ENCODE results near the gene ANKMY1. TPM values are rescaled to one million over a fixed set of nuclear protein-coding genes. Genes with fewer than 3 reads are reported as not detected.
A peak's percentile ranks its signal among the peaks of the same experiment; 100 is the strongest.

ANKMY1 gene
- polyA plus RNA-seq, 3 donors, result 2.1 to 22.9 (median 2.9) TPM

GRCh38 chr2:240517342-240517741, 40.4 kb downstream of the ANKMY1 start:
- intact Hi-C loops (cut with micrococcal nuclease), result loop anchor here (5.0 to 10.0 kb wide), 4 partner anchors 40 to 317 kb away; partner anchors contain the start of genes ANKMY1 (in 1 of the 2) and CAPN10 (in 1 of the 2)
- peaks cover 28 to 38% of the 10 kb centered on the region in 2 donors for H3K36me3 Mint-ChIP-seq
- 100% methylated on average over 4 of the region's 4 CpGs for WGBS (ENCODE audit: insufficient coverage)

DNA sequence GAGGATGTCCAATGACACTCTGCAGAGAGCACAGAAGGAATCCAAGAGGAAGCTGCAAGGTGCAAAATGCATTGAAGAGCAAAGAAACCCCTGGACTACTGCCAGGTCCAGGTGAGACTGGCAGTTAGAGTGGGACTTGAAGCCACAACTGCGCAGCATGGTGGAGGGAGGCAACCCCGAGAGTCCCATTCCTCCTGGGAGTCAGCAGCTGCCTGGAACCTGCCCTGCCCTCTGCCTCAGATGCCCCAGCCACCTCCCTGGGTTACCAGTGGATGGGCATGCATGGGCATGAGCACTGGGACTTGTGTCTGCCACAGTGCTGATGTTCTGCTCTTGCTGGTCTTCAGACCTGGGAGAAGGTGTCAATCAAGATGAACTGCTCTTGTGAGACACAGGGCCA, 43.2 kb downstream of the ANKMY1 start:
- intact Hi-C loops (cut with micrococcal nuclease), result loop anchor here (2.0 to 10.0 kb wide), 6 partner anchors 43 to 320 kb away; partner anchors contain the start of genes ANKMY1 (in 1 of the 2), CAPN10 (in 1 of the 2) and DUSP28 (in 1 of the 2)
- no peaks in the 10 kb centered on the region for H3K27me3 ChIP-seq (ENCODE audit: control insufficient read depth in 2 of 2, insufficient read depth in 2 of 2, low read length in 2 of 2)
- peak overlapping the region in 1 of 3 experiments; percentile 45 for H3K4me3 ChIP-seq (replicated peaks in 1 of 3; ENCODE audit: low read depth in 2 of 3, low read length in 3 of 3)
- H3K79me2 ChIP-seq (ENCODE audit: insufficient read depth, low read length), result no peaks in the 10 kb centered on the region
- DNase-seq, result no peak
- H3K9me3 ChIP-seq (replicated peaks in 1 of 2; ENCODE audit: control insufficient read depth in 1 of 2, insufficient read depth in 1 of 2, low read length in 2 of 2), result no peaks in the 10 kb centered on the region
- no peak for TF ChIP-seq CTCF (IDR thresholded peaks at IDR 0.05)
- Mint-ChIP-seq H3K36me3 (peaks cover 26 to 39% of the 10 kb centered on the region in 2 donors), H3K4me3 (peak overlapping the region in 1 of 2 donors; percentile 4), H3K27ac (peak overlapping the region; percentile 90 to 99 (median 97)), H3K9me3 (peaks cover 0 to 3% (median 0%) of the 10 kb centered on the region in 7 donors), H3K4me1 (peaks cover 17% of the 10 kb centered on the region), H3K27me3 (ENCODE audit: low read depth in 3 of 3) (peaks cover under 1 to 7% (median under 1%) of the 10 kb centered on the region in 3 donors)
- no peaks in the 10 kb centered on the region for H4K20me1 ChIP-seq (ENCODE audit: insufficient read depth, low read length)
- 64% methylated on average over 2 of the region's 2 CpGs for WGBS (ENCODE audit: insufficient coverage)
- peak overlapping the region; percentile 53 for H3K4me2 ChIP-seq (replicated peaks; ENCODE audit: extremely low read depth, low read length, poor library complexity, severe bottlenecking)
- H3K36me3 ChIP-seq (replicated peaks in 1 of 2; ENCODE audit: control insufficient read depth in 1 of 2, insufficient read depth in 2 of 2, low read length in 2 of 2), result peaks cover 3 to 16% of the 10 kb centered on the region in 2 donors
- peak overlapping the region; percentile 55 to 93 for H3K27ac ChIP-seq (ENCODE audit: low read depth in 1 of 2, low read length in 2 of 2)
- peak overlapping the region; percentile 61 for H3K9ac ChIP-seq (ENCODE audit: insufficient read depth, low read length, poor library complexity, severe bottlenecking)
- H2AFZ ChIP-seq (ENCODE audit: insufficient read depth, low read depth, low read length, poor library complexity, severe bottlenecking), result peak overlapping the region; percentile 62
- peaks cover 13 to 15% of the 10 kb centered on the region in 2 donors for H3K4me1 ChIP-seq (ENCODE audit: control insufficient read depth in 1 of 2, insufficient read depth in 2 of 2, low read length in 2 of 2)

More at GRCh38 chr2:240517342-240517741, 40.4 kb downstream of the ANKMY1 start:
- Histone ChIP-seq H4K20me1 (ENCODE audit: insufficient read depth, low read length) (peaks cover 4% of the 10 kb centered on the region), H3K9ac (ENCODE audit: insufficient read depth, low read length, poor library complexity, severe bottlenecking) (no peak overlapping the region), H3K4me1 (ENCODE audit: control insufficient read depth in 1 of 2, insufficient read depth in 2 of 2, low read length in 2 of 2) (peaks cover 13 to 15% of the 10 kb centered on the region in 2 donors), H3K79me2 (ENCODE audit: insufficient read depth, low read length) (no peaks in the 10 kb centered on the region), H3K9me3 (replicated peaks in 1 of 2; ENCODE audit: control insufficient read depth in 1 of 2, insufficient read depth in 1 of 2, low read length in 2 of 2) (peaks cover 9 to 17% of the 10 kb centered on the region in 2 donors), H3K27ac (ENCODE audit: low read depth in 1 of 2, low read length in 2 of 2) (no peak overlapping the region), H3K4me3 (replicated peaks in 1 of 3; ENCODE audit: low read depth in 2 of 3, low read length in 3 of 3) (no peak overlapping the region), H3K27me3 (ENCODE audit: control insufficient read depth in 2 of 2, insufficient read depth in 2 of 2, low read length in 2 of 2) (peaks cover 0 to 8% of the 10 kb centered on the region in 2 donors), H3K36me3 (replicated peaks in 1 of 2; ENCODE audit: control insufficient read depth in 1 of 2, insufficient read depth in 2 of 2, low read length in 2 of 2) (peaks cover under 1 to 13% of the 10 kb centered on the region in 2 donors), H3K4me2 (replicated peaks; ENCODE audit: extremely low read depth, low read length, poor library complexity, severe bottlenecking) (no peak overlapping the region), H2AFZ (ENCODE audit: insufficient read depth, low read depth, low read length, poor library complexity, severe bottlenecking) (no peak overlapping the region)
- no peak for DNase-seq
- peaks cover 14 to 28% (median 16%) of the 10 kb centered on the region in 3 donors for H3K27me3 Mint-ChIP-seq (ENCODE audit: low read depth in 3 of 3)
- H3K27ac Mint-ChIP-seq, result no peak overlapping the region
- no peak for TF ChIP-seq CTCF (IDR thresholded peaks at IDR 0.05)
- H3K4me3 Mint-ChIP-seq, result no peak overlapping the region
- peaks cover 23% of the 10 kb centered on the region for H3K4me1 Mint-ChIP-seq
- peaks cover 5 to 17% (median 13%) of the 10 kb centered on the region in 7 donors for H3K9me3 Mint-ChIP-seq

All from CD14-positive monocyte (primary cell).